GM12878 (cell line): ENCODE measurements around the gene SERP1. TPM values are rescaled to one million over a fixed set of nuclear protein-coding genes. Genes with fewer than 3 reads are reported as not detected.

Source experiments
- ATAC-seq: fragments of 200-7000 bp; cut with Tn5 transposase; 3 replicates; pipeline ENCODE4 v1.9.1; 2020; ENCODE audit warnings: mild to moderate bottlenecking, moderate library complexity
- BruUV-seq: library from RNA; stranded (reverse); fragments of 400-500 nt; replicated peaks from 2 replicates; lab custom pipeline; 2021; lab: Mats Ljungman, UMichigan
- CTCF ChIA-PET: fragments of 300-600 bp; sonication (Branson Sonifier 250); formaldehyde crosslinking; extraction: SDS; loops from one replicate; lab custom pipeline; 2021; ENCODE audit warnings: inconsistent platforms; lab: Yijun Ruan, JAX
- POLR2A ChIA-PET: fragments of 350-600 bp; formaldehyde crosslinking; extraction: SDS; loops from one replicate; lab custom pipeline; 2021; ENCODE audit warnings: inconsistent platforms; lab: Charles Lee
- RAD21 ChIA-PET: fragments of 300-600 bp; sonication (Branson Sonifier 250); formaldehyde crosslinking; loops from one replicate; lab custom pipeline; 2023; ENCODE audit warnings: antibody characterized with exemption; ENCODE audit not compliant: unreplicated experiment; lab: Charles Lee
- SMC1A ChIA-PET: fragments of 300-600 bp; sonication (Branson Sonifier 250); formaldehyde crosslinking; loops from one replicate; lab custom pipeline; 2023; ENCODE audit not compliant: unreplicated experiment, uncharacterized antibody; lab: Charles Lee
- DNase-seq: peaks from one replicate; pipeline ENCODE4 v3.0.0-alpha.2; 2011; ENCODE audit warnings: low read depth, low spot score
- FAIRE-seq: peaks from 3 replicates; lab custom pipeline; 2011; peaks lifted over from hg19 to GRCh38; lab: Jason Lieb, UNC
- H2AFZ ChIP-seq: 2 replicates; pipeline ENCODE4 v1.6.0; 2011; ENCODE audit warnings: low read depth, low read length, control low read depth; ENCODE audit not compliant: control insufficient read depth
- H3K27ac ChIP-seq: 2 replicates; pipeline ENCODE4 v1.5.1; 2011; ENCODE audit warnings: control low read depth; ENCODE audit not compliant: control insufficient read depth, insufficient read depth
- H3K27me3 ChIP-seq, 2 experiments: replicated peaks in 1 of 2; 2 replicates each; pipeline versions ENCODE4 v1.6.0 to v1.6.1; 2011; ENCODE audit warnings: low read length in 1 of 2; ENCODE audit not compliant: control insufficient read depth in 2 of 2, insufficient read depth in 2 of 2
- H3K36me3 ChIP-seq, 2 experiments: 2 replicates each; pipeline ENCODE4 v1.5.1; 2011; ENCODE audit warnings: low read length in 1 of 2; ENCODE audit not compliant: control insufficient read depth in 2 of 2, insufficient read depth in 2 of 2
- H3K4me1 ChIP-seq: 2 replicates; pipeline ENCODE4 v1.6.1; 2011; ENCODE audit warnings: mild to moderate bottlenecking, low read length, moderate library complexity, mixed read lengths; ENCODE audit not compliant: control insufficient read depth, insufficient read depth
- H3K4me2 ChIP-seq: 2 replicates; pipeline ENCODE4 v1.6.0; 2011; ENCODE audit warnings: control low read depth; ENCODE audit not compliant: control insufficient read depth, insufficient read depth
- H3K4me3 ChIP-seq: fragments of 200-600 bp; sonication (generic); 2 replicates; pipeline ENCODE4 v1.5.1; 2016
- H3K79me2 ChIP-seq: 2 replicates; pipeline ENCODE4 v1.6.0; 2011; ENCODE audit warnings: low read length; ENCODE audit not compliant: control insufficient read depth, insufficient read depth
- H3K9ac ChIP-seq: 2 replicates; pipeline ENCODE4 v1.8.0; 2011; ENCODE audit warnings: low read length, control low read depth, mixed read lengths; ENCODE audit not compliant: control insufficient read depth, insufficient read depth
- H3K9me3 ChIP-seq: replicated peaks from 3 replicates; pipeline ENCODE4 v1.5.1; 2011; ENCODE audit warnings: mild to moderate bottlenecking, low read length; ENCODE audit not compliant: control insufficient read depth, insufficient read depth
- H4K20me1 ChIP-seq: 2 replicates; pipeline ENCODE4 v1.6.0; 2011; ENCODE audit not compliant: control insufficient read depth, insufficient read depth
- BHLHE40 ChIP-seq, 2 experiments: fragments of 450-650 bp in 1 of 2; IDR thresholded peaks; 2 replicates each; pipeline ENCODE4 v1.6.1; 2011 to 2017; ENCODE audit warnings: low read depth in 2 of 2, borderline replicate concordance in 1 of 2, improper control_type of control experiment in 1 of 2, low read length in 1 of 2, mild to moderate bottlenecking in 1 of 2
- IKZF2 ChIP-seq, 2 experiments: fragments of 450-650 bp; IDR thresholded peaks; 2 replicates each; pipeline ENCODE4 v1.6.1; 2017; ENCODE audit warnings: mild to moderate bottlenecking in 2 of 2, moderate library complexity in 2 of 2
- IRF5 ChIP-seq: fragments of 450-650 bp; IDR thresholded peaks from 2 replicates; pipeline ENCODE4 v1.6.1; 2017; ENCODE audit warnings: borderline replicate concordance
- NR2F1 ChIP-seq: fragments of 450-650 bp; conservative IDR thresholded peaks from 2 replicates; pipeline ENCODE4 v1.6.1; 2017; ENCODE audit warnings: mild to moderate bottlenecking
- POLR2AphosphoS2 ChIP-seq: IDR thresholded peaks from 2 replicates; pipeline ENCODE4 v1.6.1; 2011; ENCODE audit warnings: low read depth, mild to moderate bottlenecking, low read length, improper control_type of control experiment, moderate library complexity
- SIX5 ChIP-seq: IDR thresholded peaks from 2 replicates; pipeline ENCODE4 v1.6.1; 2011; ENCODE audit warnings: mild to moderate bottlenecking, low read depth, low read length, moderate library complexity; ENCODE audit not compliant: severe bottlenecking
- SMARCA5 ChIP-seq: fragments of 450-650 bp; IDR thresholded peaks from 2 replicates; pipeline ENCODE4 v1.6.1; 2017; ENCODE audit warnings: mild to moderate bottlenecking
- TCF7 ChIP-seq: IDR thresholded peaks from 2 replicates; pipeline ENCODE4 v1.6.1; 2014; ENCODE audit warnings: antibody characterized with exemption, borderline replicate concordance
- WGBS: methylation state at CpG from one replicate; pipeline ENCODE4 v1.1.6; 2016; ENCODE audit warnings: low lambda C conversion rate; ENCODE audit not compliant: insufficient replicate concordance, insufficient coverage; ENCODE audit errors: missing lambda C conversion rate; 5-methylcytosine and 5-hydroxymethylcytosine counted together
- in situ Hi-C: fragments of 300-500 bp; cut with MboI; formaldehyde crosslinking; loops from 9 replicates; pipeline ENCODE4 v1.14.3; 2018; ENCODE audit warnings: mixed read lengths
- intact Hi-C: fragments of 100-400 bp; cut with micrococcal nuclease; formaldehyde crosslinking; loops from one replicate; pipeline ENCODE4 v1.14.2; 2022; ENCODE audit not compliant: unreplicated experiment
- polyA plus RNA-seq, 11 experiments: library from polyadenylated mRNA; depleted of rRNA in 4 of 11; unstranded in 6 of 11; stranded (reverse) in 5 of 11; fragments of >200 nt; fragmentation: Nextera tagmentation in 4 of 11; fragmentation: Illumina TruSeq in 1 of 11; extraction: Ambion mirVana in 4 of 11; extraction: Trizol in 1 of 11; gene quantifications; 1 replicate in 1 of 11; 2 replicates in 10 of 11; pipeline versions ENCODE4 v1.2.1 to v1.2.3, GENCODE V29; 2011 to 2016; ENCODE audit warnings: inconsistent platforms in 2 of 11, missing spikeins in 2 of 11, low read depth in 1 of 11
- total RNA-seq, 4 experiments: library from RNA; depleted of rRNA in 3 of 4; stranded (reverse); fragments of >200 nt in 3 of 4; fragmentation: Illumina TruSeq in 1 of 4; extraction: Trizol in 1 of 4; gene quantifications; 2 replicates each; pipeline versions ENCODE4 v1.2.1 to v1.2.3, GENCODE V29; 2013 to 2021

SERP1 gene
- total and polyA plus RNA-seq, 10 of the 15 experiments (the other 5 are each of a cell fraction or from before 2014, with no cell fraction given) = 31.1 to 242 (median 87.0) TPM

GRCh38 chr3:150527464-150528255 lies 18.6 kb downstream of the SERP1 start:
- Histone ChIP-seq H3K4me3 (no peak overlapping the region; the same call in 1 of the 2 replicates), H3K9me3 (no peaks in the 10 kb centered on the region), H2AFZ (no peak overlapping the region), H3K9ac (no peak overlapping the region), H3K27me3 (no peaks in the 10 kb centered on the region), H3K4me2 (no peak overlapping the region), H4K20me1 (no peaks in the 10 kb centered on the region), H3K4me1 (no peaks in the 10 kb centered on the region), H3K27ac (no peak overlapping the region), H3K79me2 (no peaks in the 10 kb centered on the region), H3K36me3 (no peaks in the 10 kb centered on the region)
- 62% methylated on average over 10 of the region's 10 CpGs for WGBS
- ChIA-PET RAD21 (interaction anchor here (0.7 to 2.5 kb wide), 15 partner anchors 10 to 398 kb away, joined by 3 to 16 read pairs (median 3); partner anchors contain the start of gene ERICH6), CTCF (interaction anchor here (0.7 to 3.6 kb wide), 26 partner anchors 11 to 618 kb away, joined by 3 to 21 read pairs (median 4); partner anchors contain the start of gene ERICH6), SMC1A (interaction anchor here (0.6 to 2.9 kb wide), 17 partner anchors 13 to 617 kb away, joined by 3 to 22 read pairs (median 4); no protein-coding TSS in a partner anchor), POLR2A (no interaction called here)
- in situ Hi-C loops (loop anchor here (25.0 kb wide), 1 partner anchor 610 kb away; no protein-coding TSS in a partner anchor), intact Hi-C loops (loop anchor here (2.0 to 5.0 kb wide), 3 partner anchors 193 to 620 kb away; no protein-coding TSS in a partner anchor)
- BruUV-seq = no TSS peak
- no peak for DNase-seq
- peak; percentile 38 for FAIRE-seq
- ATAC-seq = no peak
- TF ChIP-seq POLR2AphosphoS2 (no peak), IKZF2 (IDR thresholded peaks at IDR 0.05) (no peak), SMARCA5 (no peak), TCF7 (no peak), NR2F1 (no peak), SIX5 (no peak), IRF5 (no peak), BHLHE40 (IDR thresholded peaks at IDR 0.05; ENCODE audit: borderline replicate concordance in 1 of 2, low read depth in 2 of 2, low read length in 1 of 2) (no peak)
